Spinal cord (tissue), 10 donors: Measurements from ENCODE around the gene SPHK2. TPM values are rescaled to one million over a fixed set of nuclear protein-coding genes. Genes with fewer than 3 reads are reported as not detected.

Experiments
- DNase-seq, 6 donors: peaks; one replicate each; pipeline versions ENCODE4 v3.0.0 to v3.0.0-alpha.2; 2013 to 2015; ENCODE audit warnings: low spot score in 6 of 6, low read depth in 4 of 6
- H3K27ac ChIP-seq: one replicate; pipeline ENCODE4 v1.5.1; 2013; ENCODE audit warnings: low read depth, low read length, control low read depth
- H3K27me3 ChIP-seq: one replicate; pipeline ENCODE4 v1.6.1; 2013; ENCODE audit warnings: low read length; ENCODE audit not compliant: control insufficient read depth, insufficient read depth
- H3K36me3 ChIP-seq: one replicate; pipeline ENCODE4 v1.6.1; 2013; ENCODE audit warnings: low read length; ENCODE audit not compliant: control insufficient read depth, insufficient read depth
- H3K4me1 ChIP-seq: one replicate; pipeline ENCODE4 v1.6.1; 2013; ENCODE audit warnings: low read length; ENCODE audit not compliant: control insufficient read depth, insufficient read depth
- H3K4me3 ChIP-seq: one replicate; pipeline ENCODE4 v1.5.1; 2013; ENCODE audit warnings: low read depth, low read length, control low read depth
- H3K9me3 ChIP-seq: one replicate; pipeline ENCODE4 v1.6.1; 2013; ENCODE audit warnings: low read length; ENCODE audit not compliant: control insufficient read depth, insufficient read depth
- WGBS: methylation state at CpG from one replicate; pipeline ENCODE4 v1.1.5; 2013; ENCODE audit warnings: missing lambda C conversion rate; ENCODE audit not compliant: insufficient coverage; 5-methylcytosine and 5-hydroxymethylcytosine counted together
- polyA plus RNA-seq, 2 donors: library from polyadenylated mRNA; unstranded; fragments of 120-200 nt; gene quantifications; one replicate each; pipeline ENCODE4 v1.2.1, GENCODE V29; 2013; ENCODE audit not compliant: insufficient read length in 2 of 2
- total RNA-seq, 2 donors: library from RNA; depleted of rRNA in 1 of 2; stranded (reverse); fragments of 120-200 nt in 1 of 2; fragments of >200 nt in 1 of 2; gene quantifications; one replicate each; pipeline versions ENCODE4 v1.2.3 to v1.2.4, GENCODE V29; 2013 to 2014
- donor health status: healthy.

The SPHK2 gene
- total and polyA plus RNA-seq, 4 donors = 10.2 to 39.3 (median 24.1) TPM

GRCh38 chr19:48603449-48603848 lies 15.9 kb upstream of the SPHK2 start:
- H3K4me1 ChIP-seq = no peaks in the 10 kb centered on the region
- H3K4me3 ChIP-seq = no peak overlapping the region
- H3K9me3 ChIP-seq = no peaks in the 10 kb centered on the region
- no peak overlapping the region for H3K27ac ChIP-seq
- peaks cover 11% of the 10 kb centered on the region for H3K36me3 ChIP-seq
- WGBS = 89% methylated on average over 39 of the region's 39 CpGs
- no peak for DNase-seq
- H3K27me3 ChIP-seq = no peaks in the 10 kb centered on the region

DNA sequence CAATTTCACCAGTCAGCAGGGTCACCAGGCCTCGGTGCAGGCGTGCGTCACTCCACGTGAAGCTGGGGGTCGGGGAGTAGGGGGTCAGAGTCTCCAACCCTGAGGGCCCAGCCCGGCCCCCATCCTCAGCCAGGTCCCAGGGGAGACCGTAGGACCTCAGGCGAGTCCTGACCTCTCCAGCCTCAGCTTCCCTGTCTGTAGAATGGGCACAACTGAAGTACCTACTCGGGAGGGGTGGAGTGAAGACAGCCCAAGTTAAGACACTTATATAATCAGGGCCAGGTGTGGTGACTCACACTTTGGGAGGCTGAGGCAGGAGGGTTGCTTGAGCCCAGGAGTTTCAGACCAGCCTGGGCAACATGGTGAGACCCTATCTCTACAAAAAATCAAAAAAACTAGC lies 15.5 kb upstream of the SPHK2 start:
- Histone ChIP-seq H3K4me1 (peaks cover 2% of the 10 kb centered on the region), H3K27me3 (no peaks in the 10 kb centered on the region)
- 94% methylated on average over 9 of the region's 9 CpGs for WGBS

DNA sequence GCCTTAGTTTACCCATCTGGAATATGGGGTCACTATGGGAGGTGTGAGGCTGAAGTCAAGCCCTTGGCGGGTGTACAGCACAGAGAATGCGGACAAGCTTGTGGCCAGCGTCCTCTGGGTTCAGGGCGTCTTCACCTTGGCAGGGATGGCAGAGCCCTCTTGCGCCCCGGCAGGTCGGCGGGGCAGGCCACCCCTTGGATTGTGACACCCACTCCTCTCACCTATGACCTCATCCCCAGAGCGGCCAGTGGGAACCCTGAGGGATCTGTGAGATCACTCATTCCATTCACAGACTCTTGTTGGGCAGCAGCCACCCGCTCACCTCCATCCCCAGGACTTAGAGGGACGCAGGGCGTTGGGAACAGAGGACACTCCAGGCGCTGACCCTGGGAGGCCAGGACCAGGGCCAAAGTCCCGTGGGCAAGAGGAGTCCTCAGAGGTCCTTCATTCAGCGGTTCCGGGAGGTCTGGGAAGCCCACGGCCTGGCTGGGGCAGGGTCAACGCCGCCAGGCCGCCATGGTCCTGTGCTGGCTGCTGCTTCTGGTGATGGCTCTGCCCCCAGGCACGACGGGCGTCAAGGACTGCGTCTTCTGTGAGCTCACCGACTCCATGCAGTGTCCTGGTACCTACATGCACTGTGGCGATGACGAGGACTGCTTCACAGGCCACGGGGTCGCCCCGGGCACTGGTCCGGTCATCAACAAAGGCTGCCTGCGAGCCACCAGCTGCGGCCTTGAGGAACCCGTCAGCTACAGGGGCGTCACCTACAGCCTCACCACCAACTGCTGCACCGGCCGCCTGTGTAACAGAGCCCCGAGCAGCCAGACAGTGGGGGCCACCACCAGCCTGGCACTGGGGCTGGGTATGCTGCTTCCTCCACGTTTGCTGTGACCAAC lies 12.6 kb upstream of the SPHK2 start, which contains the start of gene SPACA4:
Gene SPACA4 (plus strand): TSS at position 280 of the 896 bp plus-strand sequence. CDS start 237 bp downstream, at position 517.
- Histone ChIP-seq H3K27ac (no peak within 1 kb of the TSS), H3K9me3 (no peaks in the 10 kb centered on the region), H3K36me3 (peaks cover 18% of the 10 kb centered on the region), H3K27me3 (no peaks in the 10 kb centered on the region), H3K4me1 (peaks cover 4% of the 10 kb centered on the region), H3K4me3 (no peak within 1 kb of the TSS)
- WGBS = 88% methylated on average over 39 of the region's 39 CpGs
- no peak for DNase-seq

More for the DNA sequence above, 15.5 kb upstream of the SPHK2 start:
- no peak overlapping the region for H3K27ac ChIP-seq
- no peak for DNase-seq
- H3K9me3 ChIP-seq = no peaks in the 10 kb centered on the region
- peaks cover 11% of the 10 kb centered on the region for H3K36me3 ChIP-seq
- H3K4me3 ChIP-seq = no peak overlapping the region

- H3K4me1 ChIP-seq = peaks cover 4% of the 10 kb centered on the region
- H3K4me3 ChIP-seq = no peak overlapping the region
- peaks cover 21% of the 10 kb centered on the region for H3K36me3 ChIP-seq
- DNase-seq = no peak
- no peaks in the 10 kb centered on the region for H3K9me3 ChIP-seq
- H3K27me3 ChIP-seq = no peaks in the 10 kb centered on the region
- 74% methylated on average over 3 of the region's 7 CpGs for WGBS
- H3K27ac ChIP-seq = no peak overlapping the region
Observed at GRCh38 chr19:48607359-48607755, 11.9 kb upstream of the SPHK2 start.

- WGBS = no CpG with 5 or more reads among the region's 9 CpGs
- no peak overlapping the region for H3K4me3 ChIP-seq
Observed at GRCh38 chr19:48608798-48609263, 10.5 kb upstream of the SPHK2 start.

GRCh38 chr19:48609571-48610108 lies 9.7 kb upstream of the SPHK2 start:
- no peaks in the 10 kb centered on the region for H3K27me3 ChIP-seq

More at GRCh38 chr19:48608798-48609263, 10.5 kb upstream of the SPHK2 start:
- Histone ChIP-seq H3K27me3 (no peaks in the 10 kb centered on the region), H3K4me1 (peaks cover 14% of the 10 kb centered on the region), H3K27ac (no peak overlapping the region), H3K9me3 (no peaks in the 10 kb centered on the region), H3K36me3 (peaks cover 31% of the 10 kb centered on the region)
- peak in 2 of 6 donors; percentile 71 to 75 for DNase-seq

GRCh38 chr19:48611872-48612271 lies 7.4 kb upstream of the SPHK2 start:
- H3K27ac ChIP-seq = no peak overlapping the region
- peaks cover 37% of the 10 kb centered on the region for H3K4me1 ChIP-seq
- peaks cover 56% of the 10 kb centered on the region for H3K36me3 ChIP-seq
- DNase-seq = no peak
- H3K9me3 ChIP-seq = no peaks in the 10 kb centered on the region
- WGBS = 80% methylated on average over 13 of the region's 14 CpGs
- no peak overlapping the region for H3K4me3 ChIP-seq
- H3K27me3 ChIP-seq = no peaks in the 10 kb centered on the region

More at GRCh38 chr19:48609571-48610108, 9.7 kb upstream of the SPHK2 start:
- H3K4me3 ChIP-seq = no peak overlapping the region
- H3K27ac ChIP-seq = no peak overlapping the region
- 84% methylated on average over 14 of the region's 20 CpGs for WGBS
- peaks cover 39% of the 10 kb centered on the region for H3K36me3 ChIP-seq
- peaks cover 15% of the 10 kb centered on the region for H3K4me1 ChIP-seq
- DNase-seq = no peak
- H3K9me3 ChIP-seq = no peaks in the 10 kb centered on the region

GRCh38 chr19:48613024-48613851 lies 6.1 kb upstream of the SPHK2 start:
- H3K27ac ChIP-seq = no peak overlapping the region
- H3K27me3 ChIP-seq = no peaks in the 10 kb centered on the region
- WGBS = 59% methylated on average over 37 of the region's 39 CpGs

DNA sequence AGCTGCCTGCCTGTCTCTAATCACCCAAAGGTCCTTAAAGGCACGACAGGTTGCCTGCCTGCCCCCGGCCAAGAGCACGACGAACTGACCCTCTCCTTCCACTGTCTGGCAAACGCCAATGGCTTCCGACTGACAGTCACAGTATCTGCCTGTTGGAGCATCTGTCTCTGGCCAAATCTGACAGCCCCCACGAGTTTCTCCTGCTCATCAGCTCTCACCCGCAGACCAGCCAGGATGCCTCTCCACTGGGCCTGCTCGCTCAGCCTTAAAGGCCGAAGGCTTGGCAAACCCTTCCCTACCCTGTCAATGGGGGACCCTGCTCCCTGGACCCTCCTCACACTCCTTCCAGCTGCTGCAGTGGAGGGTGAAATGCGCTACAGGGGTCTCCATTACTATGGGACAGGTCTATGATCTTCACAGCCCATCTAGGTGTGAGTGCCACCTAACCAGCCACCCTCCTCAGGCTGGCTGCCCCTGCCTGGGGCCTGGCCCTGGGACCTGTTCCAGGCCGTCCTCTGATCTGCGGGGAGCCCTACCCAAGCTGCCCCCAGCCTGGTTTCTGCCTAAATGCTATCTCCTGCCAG lies 5.4 kb upstream of the SPHK2 start:
- H3K27me3 ChIP-seq = no peaks in the 10 kb centered on the region
- no peaks in the 10 kb centered on the region for H3K9me3 ChIP-seq
- WGBS = 79% methylated on average over 12 of the region's 13 CpGs
- no peak for DNase-seq
- H3K27ac ChIP-seq = no peak overlapping the region
- H3K4me3 ChIP-seq = no peak overlapping the region
- H3K4me1 ChIP-seq = peaks cover 52% of the 10 kb centered on the region
- peaks cover 63% of the 10 kb centered on the region for H3K36me3 ChIP-seq

More at GRCh38 chr19:48613024-48613851, 6.1 kb upstream of the SPHK2 start:
- Histone ChIP-seq H3K4me1 (peaks cover 51% of the 10 kb centered on the region), H3K4me3 (no peak overlapping the region), H3K9me3 (no peaks in the 10 kb centered on the region), H3K36me3 (peaks cover 63% of the 10 kb centered on the region)
- DNase-seq = no peak
